Heart left ventricle (tissue), 13 donors: ENCODE measurements around the gene BRPF1.

Source experiments
- POLR2A ChIP-seq, 2 donors: fragments of 450-650 bp; IDR thresholded peaks; one replicate each; pipeline ENCODE4 v1.6.1; 2017; ENCODE audit warnings: antibody characterized with exemption in 2 of 2, mild to moderate bottlenecking in 2 of 2, moderate library complexity in 2 of 2
- TF ChIP-seq, protein P1 (sequence below), 12 donors: fragments of 200-600 bp; sonication (generic) in 4 of 12; IDR thresholded peaks; one replicate each; pipeline versions ENCODE4 v1.5.0 to v1.8.0; 2018 to 2022; ENCODE audit warnings: antibody characterized with exemption in 12 of 12, mild to moderate bottlenecking in 5 of 12
- donor health status: ischemic (EF 13 %, LVEDD 7.1; RV severe dilation, severe dysfunction).
- donor health status: DM: no; HTN: yes; CAD: no.
- donor health status: DM: no; HTN: no; CAD: no.
- donor health status: ischemic (EF 25% LVEDD 6.9; RV normal size, moderate dysfunction).
- donor health status: ischemic (EF 25% LVEDD 5.7; RV mildly dilated, moderate dysfunction).
- donor health status: ischemic (EF 35%, LVEDD 5.7; RV mildly dilated, moderate dysfunction).
- donor health status: nonischemic (EF 11% LVEDD 7.7; RV severe dilation, severe dysfunction).
- donor health status: DM: yes; HTN: yes; CAD: no.
- donor health status: PGD.
- donor health status: ischemic (EF 29% LVEDD 5.4; RV normal size, mild dysfunction).
- donor health status: nonischemic (EF 23%, LVEDD 6.1; RV moderate dilation, normal function).

DNA sequence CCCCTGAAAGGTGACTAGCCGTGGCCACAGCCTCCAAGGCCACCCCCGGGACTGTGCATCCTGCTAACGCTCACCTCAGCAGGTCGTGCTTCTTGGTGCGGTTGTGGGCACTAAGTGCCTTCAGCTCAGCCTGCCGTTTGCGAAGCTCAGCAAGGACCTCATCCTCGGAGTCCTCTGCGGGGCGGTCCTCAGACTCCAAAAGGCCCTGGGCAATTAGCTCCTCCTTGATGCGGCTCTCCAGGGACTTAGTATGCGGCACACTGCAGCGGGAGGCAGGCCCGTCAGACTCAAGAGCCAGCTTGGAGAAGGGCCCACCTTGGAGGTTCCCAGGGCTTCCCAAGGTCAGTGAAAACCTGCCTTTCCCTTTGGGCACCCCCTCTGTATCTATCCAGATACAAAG, 52.4 kb downstream of the BRPF1 start:
- TF ChIP-seq, protein P1, sequence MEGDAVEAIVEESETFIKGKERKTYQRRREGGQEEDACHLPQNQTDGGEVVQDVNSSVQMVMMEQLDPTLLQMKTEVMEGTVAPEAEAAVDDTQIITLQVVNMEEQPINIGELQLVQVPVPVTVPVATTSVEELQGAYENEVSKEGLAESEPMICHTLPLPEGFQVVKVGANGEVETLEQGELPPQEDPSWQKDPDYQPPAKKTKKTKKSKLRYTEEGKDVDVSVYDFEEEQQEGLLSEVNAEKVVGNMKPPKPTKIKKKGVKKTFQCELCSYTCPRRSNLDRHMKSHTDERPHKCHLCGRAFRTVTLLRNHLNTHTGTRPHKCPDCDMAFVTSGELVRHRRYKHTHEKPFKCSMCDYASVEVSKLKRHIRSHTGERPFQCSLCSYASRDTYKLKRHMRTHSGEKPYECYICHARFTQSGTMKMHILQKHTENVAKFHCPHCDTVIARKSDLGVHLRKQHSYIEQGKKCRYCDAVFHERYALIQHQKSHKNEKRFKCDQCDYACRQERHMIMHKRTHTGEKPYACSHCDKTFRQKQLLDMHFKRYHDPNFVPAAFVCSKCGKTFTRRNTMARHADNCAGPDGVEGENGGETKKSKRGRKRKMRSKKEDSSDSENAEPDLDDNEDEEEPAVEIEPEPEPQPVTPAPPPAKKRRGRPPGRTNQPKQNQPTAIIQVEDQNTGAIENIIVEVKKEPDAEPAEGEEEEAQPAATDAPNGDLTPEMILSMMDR (IDR thresholded peaks at IDR 0.05), result no peak
- no peak for TF ChIP-seq POLR2A (IDR thresholded peaks at IDR 0.05)
